Activated naive CD4-positive, alpha-beta T cell treated with anti-CD3 and anti-CD28 coated beads for 36 hours (primary cell): Measurements from ENCODE around the gene DTX3. TPM values are rescaled to one million over a fixed set of nuclear protein-coding genes. Genes with fewer than 3 reads are reported as not detected.

Source experiments
- CTCF ChIA-PET: fragments of 350-600 bp; sonication (Branson Sonifier 250); formaldehyde crosslinking; loops from one replicate; lab custom pipeline; 2021; ENCODE audit warnings: antibody characterized with exemption; lab: Charles Lee
- DNase-seq: peaks from one replicate; pipeline ENCODE4 v3.0.0-alpha.2; 2020
- H3K27ac Mint-ChIP-seq: one replicate; pipeline ENCODE4 v1.8.0; 2021; ENCODE audit warnings: mild to moderate bottlenecking, mixed read lengths
- H3K27me3 Mint-ChIP-seq: one replicate; pipeline ENCODE4 v1.8.0; 2021; ENCODE audit warnings: low read depth, mixed read lengths
- H3K36me3 Mint-ChIP-seq: one replicate; pipeline ENCODE4 v1.8.0; 2021; ENCODE audit warnings: low read depth, mixed read lengths
- H3K4me1 Mint-ChIP-seq: one replicate; pipeline ENCODE4 v1.8.0; 2021; ENCODE audit warnings: low read depth, mixed read lengths
- H3K4me3 Mint-ChIP-seq: one replicate; pipeline ENCODE4 v1.8.0; 2021; ENCODE audit warnings: mild to moderate bottlenecking, moderate library complexity, mixed read lengths
- H3K9me3 Mint-ChIP-seq: one replicate; pipeline ENCODE4 v1.8.0; 2021; ENCODE audit warnings: mixed read lengths
- intact Hi-C: fragments of 100-400 bp; cut with micrococcal nuclease; formaldehyde crosslinking; loops from one replicate; pipeline ENCODE4 v1.15.1; 2023
- total RNA-seq, 2 experiments: library from RNA; stranded (reverse); gene quantifications; one replicate each; pipeline ENCODE4 v1.2.3, GENCODE V29; 2021

Gene DTX3
- total RNA-seq, 2 experiments from 2014 or later = 15.8 to 16.2 TPM

GRCh38 chr12:57624441-57625220 is 20.0 kb downstream of the DTX3 start:
- Mint-ChIP-seq H3K36me3 (no peaks in the 10 kb centered on the region), H3K4me1 (peaks cover 29% of the 10 kb centered on the region), H3K27ac (no peak overlapping the region), H3K9me3 (no peaks in the 10 kb centered on the region), H3K27me3 (peaks cover 85% of the 10 kb centered on the region), H3K4me3 (no peak overlapping the region)
- no peak for DNase-seq
- CTCF ChIA-PET = interaction anchor here (1.0 to 5.3 kb wide), 5 partner anchors 8 to 42 kb away, joined by 3 to 41 read pairs (median 3); no protein-coding TSS in a partner anchor
- intact Hi-C loops = no loop called here

- CTCF ChIA-PET = interaction anchor here (1.0 to 5.3 kb wide), 4 partner anchors 9 to 43 kb away, joined by 3 to 41 read pairs (median 3); no protein-coding TSS in a partner anchor
- intact Hi-C loops = no loop called here
- H3K4me1 Mint-ChIP-seq = peaks cover 22% of the 10 kb centered on the region
- DNase-seq = no peak
- no peak overlapping the region for H3K4me3 Mint-ChIP-seq
- H3K9me3 Mint-ChIP-seq = no peaks in the 10 kb centered on the region
- no peaks in the 10 kb centered on the region for H3K36me3 Mint-ChIP-seq
- peaks cover 85% of the 10 kb centered on the region for H3K27me3 Mint-ChIP-seq
- no peak overlapping the region for H3K27ac Mint-ChIP-seq
These were observed 20.8 kb downstream of the DTX3 start for GRCh38 chr12:57625261-57626032.

- CTCF ChIA-PET = interaction anchor here (1.3 to 5.3 kb wide), 2 partner anchors 10 to 44 kb away, joined by 4 to 41 read pairs; no protein-coding TSS in a partner anchor
- Mint-ChIP-seq H3K27ac (no peak overlapping the region), H3K9me3 (no peaks in the 10 kb centered on the region)
These were observed 21.7 kb downstream of the DTX3 start for GRCh38 chr12:57626111-57626920.

GRCh38 chr12:57626921-57627445 is 22.4 kb downstream of the DTX3 start:
- intact Hi-C loops = no loop called here
- peaks cover 8% of the 10 kb centered on the region for H3K4me1 Mint-ChIP-seq
- no peaks in the 10 kb centered on the region for H3K36me3 Mint-ChIP-seq
- CTCF ChIA-PET = interaction anchor here (0.7 to 5.3 kb wide), 8 partner anchors 8 to 168 kb away, joined by 3 to 41 read pairs (median 4); no protein-coding TSS in a partner anchor
- H3K9me3 Mint-ChIP-seq = no peaks in the 10 kb centered on the region
- H3K27me3 Mint-ChIP-seq = peaks cover 84% of the 10 kb centered on the region
- H3K4me3 Mint-ChIP-seq = no peak overlapping the region
- no peak overlapping the region for H3K27ac Mint-ChIP-seq
- DNase-seq = no peak

More at GRCh38 chr12:57626111-57626920, 21.7 kb downstream of the DTX3 start:
- Mint-ChIP-seq H3K4me3 (no peak overlapping the region), H3K36me3 (no peaks in the 10 kb centered on the region), H3K4me1 (peaks cover 13% of the 10 kb centered on the region), H3K27me3 (peaks cover 85% of the 10 kb centered on the region)
- intact Hi-C loops = no loop called here
- no peak for DNase-seq

- no peak overlapping the region for H3K27ac Mint-ChIP-seq
- H3K36me3 Mint-ChIP-seq = no peaks in the 10 kb centered on the region
- H3K4me1 Mint-ChIP-seq = peaks cover 7% of the 10 kb centered on the region
- CTCF ChIA-PET = interaction anchor here (0.7 to 5.3 kb wide), 9 partner anchors 9 to 169 kb away, joined by 3 to 41 read pairs (median 4); no protein-coding TSS in a partner anchor
- peaks cover 79% of the 10 kb centered on the region for H3K27me3 Mint-ChIP-seq
- intact Hi-C loops = no loop called here
- H3K9me3 Mint-ChIP-seq = no peaks in the 10 kb centered on the region
- peak; percentile 59 for DNase-seq
- peak overlapping the region; percentile 15 for H3K4me3 Mint-ChIP-seq
These were observed 23.1 kb downstream of the DTX3 start for GRCh38 chr12:57627501-57628279.

GRCh38 chr12:57628280-57629191 is 23.9 kb downstream of the DTX3 start:
- CTCF ChIA-PET = interaction anchor here (1.3 to 5.3 kb wide), 6 partner anchors 9 to 170 kb away, joined by 3 to 41 read pairs (median 4); no protein-coding TSS in a partner anchor
- intact Hi-C loops = no loop called here
- H3K36me3 Mint-ChIP-seq = no peaks in the 10 kb centered on the region
- no peaks in the 10 kb centered on the region for H3K9me3 Mint-ChIP-seq
- H3K27me3 Mint-ChIP-seq = peaks cover 77% of the 10 kb centered on the region
- no peak overlapping the region for H3K4me3 Mint-ChIP-seq
- peaks cover 12% of the 10 kb centered on the region for H3K4me1 Mint-ChIP-seq
- H3K27ac Mint-ChIP-seq = no peak overlapping the region
- DNase-seq = no peak

- Mint-ChIP-seq H3K36me3 (no peaks in the 10 kb centered on the region), H3K9me3 (no peaks in the 10 kb centered on the region), H3K27me3 (peaks cover 71% of the 10 kb centered on the region), H3K4me3 (no peak overlapping the region), H3K27ac (no peak overlapping the region), H3K4me1 (peaks cover 12% of the 10 kb centered on the region)
- CTCF ChIA-PET = interaction anchor here (0.7 to 2.2 kb wide), 7 partner anchors 8 to 47 kb away, joined by 3 to 6 read pairs (median 4); no protein-coding TSS in a partner anchor
- intact Hi-C loops = loop anchor here (5.0 kb wide), 1 partner anchor 267 kb away; no protein-coding TSS in a partner anchor
- no peak for DNase-seq
These were observed 25.4 kb downstream of the DTX3 start for GRCh38 chr12:57629897-57630471.

- no peak for DNase-seq
- intact Hi-C loops = loop anchor here (5.0 kb wide), 1 partner anchor 266 kb away; no protein-coding TSS in a partner anchor
- H3K4me3 Mint-ChIP-seq = no peak overlapping the region
- peaks cover 12% of the 10 kb centered on the region for H3K4me1 Mint-ChIP-seq
- H3K36me3 Mint-ChIP-seq = no peaks in the 10 kb centered on the region
- CTCF ChIA-PET = interaction anchor here (0.8 to 2.2 kb wide), 9 partner anchors 9 to 57 kb away, joined by 3 to 6 read pairs (median 3); no protein-coding TSS in a partner anchor
- no peak overlapping the region for H3K27ac Mint-ChIP-seq
- no peaks in the 10 kb centered on the region for H3K9me3 Mint-ChIP-seq
- H3K27me3 Mint-ChIP-seq = peaks cover 65% of the 10 kb centered on the region
These were observed 26.3 kb downstream of the DTX3 start for GRCh38 chr12:57630891-57631433.

- Mint-ChIP-seq H3K4me3 (peak overlapping the region; percentile 73), H3K27ac (no peak overlapping the region), H3K36me3 (no peaks in the 10 kb centered on the region), H3K27me3 (peaks cover 59% of the 10 kb centered on the region), H3K4me1 (peaks cover 12% of the 10 kb centered on the region), H3K9me3 (no peaks in the 10 kb centered on the region)
- intact Hi-C loops = loop anchor here (1.0 to 5.0 kb wide), 3 partner anchors 21 to 266 kb away; partner anchors contain the start of gene ARHGEF25
- DNase-seq = no peak
- CTCF ChIA-PET = interaction anchor here (0.8 to 3.5 kb wide), 8 partner anchors 9 to 56 kb away, joined by 3 to 37 read pairs (median 4); no protein-coding TSS in a partner anchor
These were observed 27.0 kb downstream of the DTX3 start for GRCh38 chr12:57631566-57632072.
